GM12873 (cell line): Measurements from ENCODE around the gene IRF2BP1.

Experiments
- CTCF ChIP-seq: IDR thresholded peaks from 2 replicates; pipeline ENCODE4 v1.5.1; 2012; ENCODE audit warnings: low read depth, mild to moderate bottlenecking, moderate library complexity, low read length, control low read depth; ENCODE audit not compliant: insufficient read depth; ENCODE audit errors: missing control alignments

The IRF2BP1 gene

GRCh38 chr19:45901432-45901911 lies 15.5 kb upstream of the IRF2BP1 start:
- no peak for TF ChIP-seq CTCF

- TF ChIP-seq CTCF = no peak
These were observed 14.9 kb upstream of the IRF2BP1 start for GRCh38 chr19:45900738-45901431.

GRCh38 chr19:45899919-45900589 lies 14.1 kb upstream of the IRF2BP1 start:
- TF ChIP-seq CTCF = no peak

GRCh38 chr19:45899253-45899652 lies 13.3 kb upstream of the IRF2BP1 start:
- TF ChIP-seq CTCF = no peak

- TF ChIP-seq CTCF = no peak
These were observed 11.4 kb upstream of the IRF2BP1 start for GRCh38 chr19:45897261-45897812.

- TF ChIP-seq CTCF = no peak
These were observed 9.6 kb upstream of the IRF2BP1 start for GRCh38 chr19:45895519-45895972.

- TF ChIP-seq CTCF = no peak
These were observed 4.9 kb upstream of the IRF2BP1 start for GRCh38 chr19:45890877-45891276.
